ENCODE results near the gene LAD1. TPM values are rescaled to one million over a fixed set of nuclear protein-coding genes. Genes with fewer than 3 reads are reported as not detected.

LAD1 gene
- total RNA-seq, 2 donors from 2014 or later, result 13.5 to 13.6 TPM

- Mint-ChIP-seq H3K9me3 (no peaks in the 10 kb centered on the region), H3K4me1 (peaks cover 30% of the 10 kb centered on the region), H3K36me3 (ENCODE audit: low read depth) (no peaks in the 10 kb centered on the region), H3K4me3 (no peak overlapping the region), H3K27me3 (ENCODE audit: insufficient read depth) (peaks cover 2% of the 10 kb centered on the region), H3K27ac (no peak overlapping the region)
- no peak overlapping the region for H3K4me3 ChIP-seq (ENCODE audit: low read length)
- no peak for TF ChIP-seq CTCF (conservative IDR thresholded peaks at IDR 0.05)
- no peak for DNase-seq
- no peaks in the 10 kb centered on the region for H3K9me3 ChIP-seq (ENCODE audit: control insufficient read depth, low read length)
- H3K36me3 ChIP-seq (ENCODE audit: control insufficient read depth, insufficient read depth, low read length), result no peaks in the 10 kb centered on the region
- no peaks in the 10 kb centered on the region for H3K27me3 ChIP-seq (ENCODE audit: control insufficient read depth, insufficient read depth, low read length, poor library complexity, severe bottlenecking)
- H3K27ac ChIP-seq (ENCODE audit: low read depth, low read length), result no peak overlapping the region
- WGBS, 2 experiments (ENCODE audit: insufficient coverage in 1 of 2, insufficient read length in 1 of 2), result 94 to 100% methylated on average over 2 to 6 of the region's 6 CpGs
- H3K4me1 ChIP-seq (ENCODE audit: control insufficient read depth, insufficient read depth, low read length), result peaks cover 24% of the 10 kb centered on the region
- no peak overlapping the region for H3K9ac ChIP-seq (ENCODE audit: extremely low read depth, low read length, poor library complexity, severe bottlenecking)
These were observed 20.3 kb downstream of the LAD1 start for GRCh38 chr1:201378804-201379203.

- no peaks in the 10 kb centered on the region for H3K36me3 ChIP-seq (ENCODE audit: control insufficient read depth, insufficient read depth, low read length)
- Mint-ChIP-seq H3K4me1 (peaks cover 37% of the 10 kb centered on the region), H3K4me3 (no peak within 1 kb of the TSS), H3K27me3 (ENCODE audit: insufficient read depth) (peaks cover 2% of the 10 kb centered on the region), H3K9me3 (no peaks in the 10 kb centered on the region), H3K27ac (peak within 1 kb of the TSS; percentile 96), H3K36me3 (ENCODE audit: low read depth) (no peaks in the 10 kb centered on the region)
- WGBS, 2 experiments (ENCODE audit: insufficient coverage in 1 of 2, insufficient read length in 1 of 2), result 85 to 100% methylated on average over 1 to 9 of the region's 9 CpGs
- DNase-seq, result no peak
- no peak for TF ChIP-seq CTCF (conservative IDR thresholded peaks at IDR 0.05)
- H3K9me3 ChIP-seq (ENCODE audit: control insufficient read depth, low read length), result no peaks in the 10 kb centered on the region
- peak within 1 kb of the TSS; percentile 38 for H3K9ac ChIP-seq (ENCODE audit: extremely low read depth, low read length, poor library complexity, severe bottlenecking)
- peaks cover 26% of the 10 kb centered on the region for H3K4me1 ChIP-seq (ENCODE audit: control insufficient read depth, insufficient read depth, low read length)
- no peaks in the 10 kb centered on the region for H3K27me3 ChIP-seq (ENCODE audit: control insufficient read depth, insufficient read depth, low read length, poor library complexity, severe bottlenecking)
- H3K4me3 ChIP-seq (ENCODE audit: low read length), result no peak within 1 kb of the TSS
- peak within 1 kb of the TSS; percentile 52 for H3K27ac ChIP-seq (ENCODE audit: low read depth, low read length)
These were observed 21.5 kb downstream of the LAD1 start, which contains the start of gene TNNT2 for GRCh38 chr1:201377611-201378092. Gene TNNT2 (minus strand): TSS chr1:201377680. CDS start chr1:201373254, 4,426 bp downstream.

GRCh38 chr1:201376464-201377374 lies 22.4 kb downstream of the LAD1 start:
- Mint-ChIP-seq H3K27ac (peak overlapping the region; percentile 96), H3K36me3 (ENCODE audit: low read depth) (no peaks in the 10 kb centered on the region), H3K27me3 (ENCODE audit: insufficient read depth) (peaks cover 2% of the 10 kb centered on the region), H3K4me3 (no peak overlapping the region), H3K9me3 (no peaks in the 10 kb centered on the region), H3K4me1 (peaks cover 37% of the 10 kb centered on the region)
- Histone ChIP-seq H3K4me3 (ENCODE audit: low read length) (no peak overlapping the region), H3K27ac (ENCODE audit: low read depth, low read length) (peak overlapping the region; percentile 52), H3K9me3 (ENCODE audit: control insufficient read depth, low read length) (no peaks in the 10 kb centered on the region), H3K27me3 (ENCODE audit: control insufficient read depth, insufficient read depth, low read length, poor library complexity, severe bottlenecking) (no peaks in the 10 kb centered on the region), H3K36me3 (ENCODE audit: control insufficient read depth, insufficient read depth, low read length) (no peaks in the 10 kb centered on the region), H3K4me1 (ENCODE audit: control insufficient read depth, insufficient read depth, low read length) (peaks cover 26% of the 10 kb centered on the region), H3K9ac (ENCODE audit: extremely low read depth, low read length, poor library complexity, severe bottlenecking) (peak overlapping the region; percentile 38)
- peak; percentile 96 for DNase-seq
- TF ChIP-seq CTCF (conservative IDR thresholded peaks at IDR 0.05), result peak; percentile 83
- 13 to 24% methylated on average over 7 to 11 of the region's 11 CpGs for WGBS, 2 experiments (ENCODE audit: insufficient coverage in 1 of 2, insufficient read length in 1 of 2)

Data from endodermal cell (in vitro differentiated cells).